ENCODE data around the gene SLC27A3. TPM values are rescaled to one million over a fixed set of nuclear protein-coding genes. Genes with fewer than 3 reads are reported as not detected.
A peak's percentile ranks its signal among the peaks of the same experiment; 100 is the strongest.

The SLC27A3 gene
- total RNA-seq, 3 donors from 2014 or later (not counting 1 experiment from before 2014, with no cell fraction given), result 65.3 to 107 (median 89.8) TPM

DNA sequence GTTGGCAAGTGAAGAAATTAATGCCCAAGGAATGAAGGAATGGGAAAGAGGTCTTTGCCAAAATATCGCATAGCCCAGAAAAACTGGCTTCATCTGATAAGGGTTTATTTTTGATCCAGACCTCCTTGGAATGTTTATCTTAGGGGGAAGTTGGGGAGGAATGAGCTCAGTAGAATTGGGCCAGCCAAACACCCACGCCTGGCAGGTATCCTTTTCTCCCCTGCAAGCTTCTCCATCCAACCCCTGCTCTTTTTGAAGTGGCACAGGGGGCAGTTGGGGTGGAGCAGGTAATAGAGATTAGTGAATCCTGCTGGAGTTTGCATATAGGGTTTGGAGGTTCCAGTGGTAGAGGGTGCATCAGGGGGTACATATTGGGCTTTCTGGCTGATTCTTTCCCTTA is 26.3 kb upstream of the SLC27A3 start:
- Histone ChIP-seq H3K4me1 (ENCODE audit: control insufficient read depth, insufficient read depth, low read length) (no peaks in the 10 kb centered on the region), H3K9me3 (ENCODE audit: control insufficient read depth, insufficient read depth, low read length) (no peaks in the 10 kb centered on the region), H3K27me3 (ENCODE audit: control insufficient read depth, insufficient read depth, low read length) (no peaks in the 10 kb centered on the region), H3K4me3 (ENCODE audit: low read length) (no peak overlapping the region), H3K36me3 (ENCODE audit: control insufficient read depth, insufficient read depth, low read length) (peaks cover 67% of the 10 kb centered on the region), H3K27ac (ENCODE audit: low read length) (no peak overlapping the region)
- Mint-ChIP-seq H3K27me3 (ENCODE audit: low read depth in 2 of 2) (no peaks in the 10 kb centered on the region), H3K4me3 (no peak overlapping the region), H3K36me3 (peaks cover 17% of the 10 kb centered on the region), H3K9me3 (no peaks in the 10 kb centered on the region), H3K4me1 (peaks cover 6 to 7% of the 10 kb centered on the region in 2 donors), H3K27ac (peak overlapping the region in 1 of 2 donors; percentile 39)
- TF ChIP-seq, protein P1, sequence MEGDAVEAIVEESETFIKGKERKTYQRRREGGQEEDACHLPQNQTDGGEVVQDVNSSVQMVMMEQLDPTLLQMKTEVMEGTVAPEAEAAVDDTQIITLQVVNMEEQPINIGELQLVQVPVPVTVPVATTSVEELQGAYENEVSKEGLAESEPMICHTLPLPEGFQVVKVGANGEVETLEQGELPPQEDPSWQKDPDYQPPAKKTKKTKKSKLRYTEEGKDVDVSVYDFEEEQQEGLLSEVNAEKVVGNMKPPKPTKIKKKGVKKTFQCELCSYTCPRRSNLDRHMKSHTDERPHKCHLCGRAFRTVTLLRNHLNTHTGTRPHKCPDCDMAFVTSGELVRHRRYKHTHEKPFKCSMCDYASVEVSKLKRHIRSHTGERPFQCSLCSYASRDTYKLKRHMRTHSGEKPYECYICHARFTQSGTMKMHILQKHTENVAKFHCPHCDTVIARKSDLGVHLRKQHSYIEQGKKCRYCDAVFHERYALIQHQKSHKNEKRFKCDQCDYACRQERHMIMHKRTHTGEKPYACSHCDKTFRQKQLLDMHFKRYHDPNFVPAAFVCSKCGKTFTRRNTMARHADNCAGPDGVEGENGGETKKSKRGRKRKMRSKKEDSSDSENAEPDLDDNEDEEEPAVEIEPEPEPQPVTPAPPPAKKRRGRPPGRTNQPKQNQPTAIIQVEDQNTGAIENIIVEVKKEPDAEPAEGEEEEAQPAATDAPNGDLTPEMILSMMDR (IDR thresholded peaks at IDR 0.05), result no peak
- ATAC-seq, result no peak
- 83% methylated on average over 2 of the region's 2 CpGs for WGBS (ENCODE audit: insufficient coverage)
- DNase-seq, result no peak
- intact Hi-C loops (cut with micrococcal nuclease), result loop anchor here (1.0 kb wide), 2 partner anchors 72 to 238 kb away; no protein-coding TSS in a partner anchor

DNA sequence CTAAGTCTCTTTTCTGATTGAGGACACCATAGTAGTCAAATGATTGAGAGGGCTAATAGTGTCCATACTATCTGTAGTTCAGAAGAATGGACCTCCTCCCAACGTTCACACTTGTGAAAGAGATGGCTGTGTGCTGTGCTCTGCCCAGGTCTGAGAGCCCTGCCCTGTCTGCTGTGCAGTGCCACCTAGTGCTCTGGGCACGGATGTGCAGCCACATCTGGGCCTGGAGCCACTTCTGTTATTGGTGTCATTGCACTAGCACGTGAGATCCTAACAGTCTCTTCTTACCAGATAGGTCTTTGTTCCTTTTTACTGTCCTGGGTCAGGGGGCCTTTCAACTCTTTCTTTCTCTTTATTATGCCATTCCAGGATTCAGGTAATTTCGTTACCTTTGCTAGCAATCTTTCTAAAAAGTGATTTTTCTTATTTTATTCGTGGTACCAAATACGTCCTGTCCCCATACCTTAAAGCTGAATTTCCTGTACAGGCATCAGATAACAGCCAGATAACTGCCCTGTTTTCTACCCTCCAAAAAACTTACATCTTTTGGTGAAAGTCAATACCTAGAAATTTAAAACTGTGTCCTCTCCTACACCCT is 25.7 kb upstream of the SLC27A3 start:
- Histone ChIP-seq H3K9me3 (ENCODE audit: control insufficient read depth, insufficient read depth, low read length) (no peaks in the 10 kb centered on the region), H3K4me1 (ENCODE audit: control insufficient read depth, insufficient read depth, low read length) (no peaks in the 10 kb centered on the region), H3K36me3 (ENCODE audit: control insufficient read depth, insufficient read depth, low read length) (peaks cover 67% of the 10 kb centered on the region), H3K27ac (ENCODE audit: low read length) (no peak overlapping the region), H3K4me3 (ENCODE audit: low read length) (no peak overlapping the region), H3K27me3 (ENCODE audit: control insufficient read depth, insufficient read depth, low read length) (no peaks in the 10 kb centered on the region)
- Mint-ChIP-seq H3K27me3 (ENCODE audit: low read depth in 2 of 2) (no peaks in the 10 kb centered on the region), H3K4me3 (no peak overlapping the region), H3K27ac (peak overlapping the region in 1 of 2 donors; percentile 23), H3K9me3 (no peaks in the 10 kb centered on the region), H3K36me3 (peaks cover 17% of the 10 kb centered on the region), H3K4me1 (peaks cover 6 to 7% of the 10 kb centered on the region in 2 donors)
- intact Hi-C loops (cut with micrococcal nuclease), result loop anchor here (1.0 kb wide), 2 partner anchors 72 to 238 kb away; no protein-coding TSS in a partner anchor
- ATAC-seq (peak; percentile 100), DNase-seq (peak; percentile 66 to 86)
- WGBS (ENCODE audit: insufficient coverage), result 45% methylated on average over 6 of the region's 6 CpGs
- TF ChIP-seq, protein P1 (IDR thresholded peaks at IDR 0.05), result peak; percentile 86

GRCh38 chr1:153750026-153750995 is 24.9 kb upstream of the SLC27A3 start:
- Mint-ChIP-seq H3K27me3 (ENCODE audit: low read depth in 2 of 2) (no peaks in the 10 kb centered on the region), H3K4me1 (peaks cover 6 to 7% of the 10 kb centered on the region in 2 donors), H3K9me3 (no peaks in the 10 kb centered on the region), H3K27ac (no peak overlapping the region), H3K36me3 (peaks cover 18% of the 10 kb centered on the region), H3K4me3 (no peak overlapping the region)
- no peak for ATAC-seq
- H3K9me3 ChIP-seq (ENCODE audit: control insufficient read depth, insufficient read depth, low read length), result no peaks in the 10 kb centered on the region
- 95% methylated on average over 5 of the region's 6 CpGs for WGBS (ENCODE audit: insufficient coverage)
- no peaks in the 10 kb centered on the region for H3K27me3 ChIP-seq (ENCODE audit: control insufficient read depth, insufficient read depth, low read length)
- intact Hi-C loops (cut with micrococcal nuclease), result no loop called here
- TF ChIP-seq, protein P1 (IDR thresholded peaks at IDR 0.05), result no peak
- no peak overlapping the region for H3K27ac ChIP-seq (ENCODE audit: low read length)
- H3K4me3 ChIP-seq (ENCODE audit: low read length), result no peak overlapping the region
- no peak for DNase-seq
- H3K36me3 ChIP-seq (ENCODE audit: control insufficient read depth, insufficient read depth, low read length), result peaks cover 69% of the 10 kb centered on the region
- H3K4me1 ChIP-seq (ENCODE audit: control insufficient read depth, insufficient read depth, low read length), result no peaks in the 10 kb centered on the region

All from natural killer cell (primary cell).